Peyer's patch (tissue), 4 donors: ENCODE data around the gene ZNF576.

Experiments used
- POLR2A ChIP-seq, 2 donors: fragments of 450-650 bp; IDR thresholded peaks; one replicate each; pipeline ENCODE4 v1.5.1; 2017; ENCODE audit warnings: antibody characterized with exemption in 2 of 2, mild to moderate bottlenecking in 2 of 2, moderate library complexity in 2 of 2
- TF ChIP-seq, protein P1 (sequence below), 6 experiments: fragments of 450-650 bp in 4 of 6; fragments of 200-600 bp in 2 of 6; sonication (generic) in 1 of 6; IDR thresholded peaks; one replicate each; pipeline ENCODE4 v1.5.1; 2017 to 2019; ENCODE audit warnings: antibody characterized with exemption in 6 of 6, mild to moderate bottlenecking in 3 of 6, moderate library complexity in 1 of 6

DNA sequence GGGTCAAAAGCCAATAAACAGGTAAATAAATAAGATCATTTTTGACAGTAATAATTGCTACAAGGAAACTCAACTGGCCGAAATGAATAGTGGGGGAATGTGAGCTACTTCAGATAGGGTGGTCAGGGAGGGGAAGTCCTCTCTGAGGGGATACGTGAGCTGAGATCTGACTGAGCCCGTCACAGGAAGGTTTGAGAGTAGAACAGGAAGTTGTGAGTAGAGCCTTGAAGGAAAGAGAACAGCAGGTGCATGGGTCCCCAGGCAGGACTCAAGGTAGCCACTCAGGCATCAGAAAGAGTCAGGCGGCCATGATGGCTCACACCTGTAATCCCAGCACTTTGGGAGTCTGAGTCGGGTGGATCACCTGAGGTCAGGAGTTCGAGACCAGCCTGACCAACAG is 6.7 kb upstream of the ZNF576 start:
- TF ChIP-seq, protein P1, sequence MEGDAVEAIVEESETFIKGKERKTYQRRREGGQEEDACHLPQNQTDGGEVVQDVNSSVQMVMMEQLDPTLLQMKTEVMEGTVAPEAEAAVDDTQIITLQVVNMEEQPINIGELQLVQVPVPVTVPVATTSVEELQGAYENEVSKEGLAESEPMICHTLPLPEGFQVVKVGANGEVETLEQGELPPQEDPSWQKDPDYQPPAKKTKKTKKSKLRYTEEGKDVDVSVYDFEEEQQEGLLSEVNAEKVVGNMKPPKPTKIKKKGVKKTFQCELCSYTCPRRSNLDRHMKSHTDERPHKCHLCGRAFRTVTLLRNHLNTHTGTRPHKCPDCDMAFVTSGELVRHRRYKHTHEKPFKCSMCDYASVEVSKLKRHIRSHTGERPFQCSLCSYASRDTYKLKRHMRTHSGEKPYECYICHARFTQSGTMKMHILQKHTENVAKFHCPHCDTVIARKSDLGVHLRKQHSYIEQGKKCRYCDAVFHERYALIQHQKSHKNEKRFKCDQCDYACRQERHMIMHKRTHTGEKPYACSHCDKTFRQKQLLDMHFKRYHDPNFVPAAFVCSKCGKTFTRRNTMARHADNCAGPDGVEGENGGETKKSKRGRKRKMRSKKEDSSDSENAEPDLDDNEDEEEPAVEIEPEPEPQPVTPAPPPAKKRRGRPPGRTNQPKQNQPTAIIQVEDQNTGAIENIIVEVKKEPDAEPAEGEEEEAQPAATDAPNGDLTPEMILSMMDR (IDR thresholded peaks at IDR 0.05), result no peak
- no peak for TF ChIP-seq POLR2A (IDR thresholded peaks at IDR 0.05)
